GM18951 (cell line): ENCODE results near the gene MEF2B.
"Not testable (repeated sequence)": the region's sequence is repeated elsewhere in the genome, so short reads cannot be mapped to it uniquely, and the experiment has no call there.

Experiments
- POLR2A ChIP-seq: IDR thresholded peaks from 4 replicates; pipeline ENCODE4 v1.6.1; 2011; ENCODE audit warnings: mild to moderate bottlenecking; ENCODE audit not compliant: insufficient read length, insufficient read depth; ENCODE audit errors: extremely low read depth
- in situ Hi-C: fragments of 300-500 bp; cut with MboI; formaldehyde crosslinking; loops from one replicate; pipeline ENCODE4 v1.12.0; 2022; ENCODE audit warnings: low sequenced_read_pairs, mixed read lengths, inconsistent platforms; ENCODE audit not compliant: unreplicated experiment

MEF2B gene

DNA sequence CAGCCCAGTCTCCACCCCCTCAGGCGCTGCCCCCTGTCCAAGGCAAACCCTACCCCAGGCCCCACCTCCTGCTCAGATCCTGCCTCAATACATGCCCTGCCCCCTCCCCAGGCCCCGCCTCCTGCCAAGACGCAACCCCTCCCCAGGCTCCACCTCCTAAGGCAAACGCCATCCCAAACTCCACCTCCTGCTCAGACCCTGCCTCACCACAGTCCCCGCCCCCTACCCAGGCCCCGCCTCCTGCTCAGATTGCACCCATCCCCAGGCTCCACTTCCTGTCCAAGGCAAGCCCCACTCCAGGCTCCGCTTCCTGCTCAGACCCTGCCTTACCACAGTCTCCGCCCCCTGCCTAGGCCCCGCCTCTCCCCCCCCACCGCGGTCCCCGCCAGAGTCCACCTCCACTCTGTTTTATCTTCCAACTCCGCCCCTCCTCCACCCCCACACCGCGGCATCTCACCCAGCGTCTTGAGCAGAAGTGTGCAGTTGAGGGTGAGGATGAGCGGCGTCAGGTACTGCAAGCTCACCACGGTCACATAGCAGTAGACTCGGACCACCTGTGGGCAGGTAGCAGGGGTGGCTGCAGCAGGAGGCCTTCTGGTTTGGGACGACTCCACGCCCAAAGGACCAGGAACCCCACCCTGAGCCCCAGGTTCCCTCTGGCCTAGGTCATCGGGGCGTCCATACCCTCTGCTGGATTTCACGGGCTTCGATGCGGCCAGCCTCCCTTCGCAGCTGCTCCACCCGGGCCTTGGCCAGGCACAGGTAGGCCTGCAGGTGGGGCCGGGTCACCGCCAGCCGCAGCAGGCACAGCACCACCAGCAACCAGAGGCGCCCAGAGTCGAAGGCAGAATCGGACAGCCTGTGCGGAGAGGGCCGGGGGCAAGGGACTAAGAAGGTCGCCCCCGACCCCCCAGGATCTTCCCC lies 49.5 kb downstream of the MEF2B start:
- TF ChIP-seq POLR2A, result no peak
- in situ Hi-C loops, result no loop called here

DNA sequence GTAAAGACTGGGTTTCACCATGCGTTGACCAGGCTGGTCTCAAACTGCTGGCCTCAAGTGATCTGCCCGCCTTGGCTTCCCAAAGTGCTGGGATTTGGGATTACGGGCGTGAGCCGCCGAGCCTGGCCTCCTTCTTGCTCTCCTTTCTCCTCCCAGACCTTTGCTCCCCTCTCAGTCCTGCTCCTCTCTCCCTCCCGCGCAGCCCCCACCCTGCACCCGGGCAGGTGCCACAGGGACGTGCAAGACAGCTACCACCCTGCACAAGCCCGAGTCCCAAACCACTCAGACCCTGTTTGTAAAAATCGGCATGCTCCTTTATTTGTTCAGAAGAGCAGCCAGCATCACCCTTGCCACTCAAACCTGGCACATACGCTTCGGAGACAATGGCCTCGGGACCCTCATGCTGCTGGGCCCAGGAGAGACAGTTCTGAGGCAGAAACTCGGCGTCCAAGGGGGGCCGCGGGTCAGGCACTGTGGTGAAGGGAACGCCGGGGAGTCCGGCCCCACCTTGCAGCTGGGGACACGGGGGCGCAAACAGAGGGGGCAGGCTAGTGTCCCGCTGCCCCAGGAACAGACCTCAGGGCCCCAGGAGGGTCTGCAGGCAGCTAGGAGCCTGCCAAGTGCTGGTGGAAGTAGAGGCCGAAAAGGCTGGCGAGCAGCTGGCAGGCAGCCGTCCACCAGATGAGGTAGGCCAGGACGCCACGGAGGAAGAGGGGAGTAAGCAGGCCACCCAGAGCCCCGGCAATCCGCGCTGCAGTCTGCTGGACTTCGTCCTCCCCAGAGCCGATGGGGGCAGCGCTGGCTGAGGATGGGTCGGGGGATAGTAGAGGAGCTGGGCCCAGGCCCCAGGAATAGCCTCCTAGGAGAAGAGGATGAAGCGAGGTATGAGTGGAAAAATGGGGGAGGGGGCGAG lies 50.5 kb downstream of the MEF2B start:
- TF ChIP-seq POLR2A, result no peak
- in situ Hi-C loops, result no loop called here

DNA sequence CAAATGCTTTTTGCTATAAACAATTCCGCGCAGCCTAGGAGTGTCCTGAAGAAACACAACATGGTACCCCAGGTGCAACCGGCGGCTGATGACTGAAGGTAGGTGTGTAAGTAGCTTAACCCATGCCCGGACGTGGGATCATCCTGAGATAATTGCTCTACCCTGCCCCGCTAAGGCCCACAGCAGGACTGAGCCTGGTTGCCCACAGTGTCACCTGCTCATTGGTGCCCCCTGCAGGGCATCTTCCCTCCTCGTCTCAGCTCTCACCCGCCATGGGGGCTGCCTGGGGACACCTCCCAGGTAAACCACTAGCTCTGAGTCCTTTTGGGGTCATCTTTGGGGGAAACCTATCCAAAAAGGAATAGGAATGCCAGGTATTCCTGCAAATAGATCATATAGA lies 54.1 kb downstream of the MEF2B start:
- in situ Hi-C loops, result no loop called here
- no peak for TF ChIP-seq POLR2A

DNA sequence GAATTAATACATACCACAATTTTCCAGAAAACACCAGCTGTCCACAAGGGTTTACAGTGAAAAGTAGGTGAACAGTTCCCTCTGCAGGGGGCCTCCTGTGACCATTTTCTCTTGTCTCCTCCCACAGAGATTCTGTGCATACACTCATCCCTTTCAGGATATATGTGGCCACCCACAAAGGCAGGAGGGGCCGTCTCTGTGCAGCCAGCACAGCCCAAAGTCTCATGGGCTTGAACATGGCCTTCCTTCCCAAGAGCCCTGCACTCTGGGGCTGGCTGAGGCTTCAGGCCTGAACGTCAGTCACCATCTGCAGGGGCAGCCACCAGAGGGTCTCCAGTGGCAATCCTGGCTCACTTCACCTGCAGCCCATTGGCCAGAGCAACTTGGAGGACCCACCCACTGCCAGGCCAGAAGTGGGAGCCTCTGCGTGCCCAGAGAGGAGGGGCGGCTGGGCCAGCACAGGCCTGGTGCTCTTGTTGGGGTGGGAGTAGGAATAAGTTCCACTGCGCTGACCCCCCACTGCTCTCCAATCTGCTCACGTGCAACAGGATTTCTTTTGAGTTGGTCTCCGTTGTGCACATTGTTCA lies 56.9 kb downstream of the MEF2B start:
- no peak for TF ChIP-seq POLR2A
- in situ Hi-C loops, result no loop called here

DNA sequence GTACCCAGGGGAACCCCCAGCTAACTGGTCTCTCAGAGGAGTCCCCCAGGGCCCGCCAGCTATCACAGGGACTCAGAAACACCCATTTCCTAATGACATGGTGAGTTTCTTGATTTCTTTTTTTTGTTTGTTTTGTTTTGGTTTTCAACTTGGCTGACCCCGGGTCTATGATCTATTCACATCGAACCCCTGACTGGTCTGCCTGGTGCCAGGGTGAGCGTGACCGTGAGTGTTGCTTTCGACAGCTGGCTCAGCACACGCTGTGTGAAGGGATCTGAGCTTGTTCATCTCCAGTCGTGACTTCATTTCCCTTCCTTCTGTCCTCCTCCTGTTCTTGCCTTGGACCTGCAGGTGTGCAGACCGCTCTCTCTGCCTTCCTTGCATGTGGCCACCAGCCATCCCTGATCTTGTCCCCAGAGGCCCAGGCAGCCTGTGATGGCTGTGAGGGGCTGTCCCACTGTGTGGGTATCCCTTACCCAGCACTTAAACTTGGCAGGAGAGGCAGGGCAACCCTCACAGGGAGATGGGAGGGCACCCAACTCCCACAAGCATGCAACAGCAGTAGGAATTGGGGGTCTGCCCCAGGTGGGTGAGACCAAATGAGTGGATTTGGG lies 58.0 kb downstream of the MEF2B start:
- in situ Hi-C loops, result no loop called here
- TF ChIP-seq POLR2A, result no peak

DNA sequence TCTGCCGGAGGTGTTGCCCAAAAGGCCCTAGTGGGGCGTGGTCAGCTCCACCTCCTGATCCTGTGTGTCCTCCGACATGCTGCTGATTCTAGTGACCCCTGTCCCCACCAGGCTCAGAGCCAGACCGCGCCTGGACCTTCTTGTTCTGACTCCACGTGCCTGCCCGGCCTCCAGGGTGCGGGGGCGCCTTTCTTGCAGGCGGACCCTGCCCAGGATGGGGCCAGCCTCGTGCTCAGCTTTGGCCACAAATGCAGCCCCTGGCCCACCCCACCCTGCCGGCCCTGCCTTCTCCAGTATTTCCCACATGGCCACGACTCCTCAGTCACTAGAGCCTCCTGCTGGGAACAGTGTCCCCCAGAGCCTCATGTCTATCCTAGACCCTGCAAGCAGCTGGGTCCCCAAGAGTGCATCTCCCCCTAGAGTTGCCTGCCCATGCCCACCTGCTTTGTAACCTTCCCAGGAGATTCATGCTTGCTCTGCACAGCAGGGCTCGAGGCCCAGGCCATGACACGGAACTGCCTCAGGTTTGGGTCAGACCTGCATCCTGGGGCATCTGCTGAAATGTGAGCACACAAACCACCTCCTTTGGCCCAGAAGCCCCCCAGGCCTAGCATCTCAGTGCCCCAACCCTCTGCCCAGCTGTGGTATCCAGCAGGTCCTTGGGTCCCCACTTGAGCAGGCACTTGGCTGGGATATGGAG lies 58.8 kb downstream of the MEF2B start:
- in situ Hi-C loops, result no loop called here
- no peak for TF ChIP-seq POLR2A

DNA sequence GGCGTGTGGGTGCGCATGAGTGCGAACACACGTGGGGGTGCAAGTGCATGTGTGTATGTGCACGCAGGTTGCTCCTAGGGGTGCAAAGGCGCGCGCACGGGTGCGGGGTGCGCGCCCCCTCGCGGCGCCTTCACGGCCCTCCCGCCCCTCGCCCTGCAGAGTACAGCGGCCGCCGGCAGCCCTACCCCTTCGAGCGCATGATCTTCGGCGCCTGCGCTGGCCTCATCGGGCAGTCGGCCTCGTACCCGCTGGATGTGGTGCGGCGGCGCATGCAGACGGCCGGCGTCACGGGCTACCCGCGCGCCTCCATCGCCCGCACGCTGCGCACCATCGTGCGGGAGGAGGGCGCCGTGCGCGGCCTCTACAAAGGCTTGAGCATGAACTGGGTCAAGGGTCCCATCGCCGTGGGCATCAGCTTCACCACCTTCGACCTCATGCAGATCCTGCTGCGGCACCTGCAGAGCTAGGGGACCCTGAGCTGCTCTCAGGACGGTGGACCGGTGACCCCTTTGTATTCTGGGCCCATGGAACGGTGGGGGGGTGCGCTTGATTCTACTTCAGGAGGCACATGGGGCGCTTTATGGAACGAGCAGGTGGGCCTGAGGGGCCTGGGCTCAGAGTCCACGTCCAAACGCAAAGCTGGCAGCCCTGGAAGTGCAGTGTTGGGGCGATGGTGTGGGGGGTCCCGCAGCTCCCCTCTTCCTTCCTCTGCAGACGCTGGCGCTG lies 59.5 kb downstream of the MEF2B start:
- in situ Hi-C loops, result no loop called here

DNA sequence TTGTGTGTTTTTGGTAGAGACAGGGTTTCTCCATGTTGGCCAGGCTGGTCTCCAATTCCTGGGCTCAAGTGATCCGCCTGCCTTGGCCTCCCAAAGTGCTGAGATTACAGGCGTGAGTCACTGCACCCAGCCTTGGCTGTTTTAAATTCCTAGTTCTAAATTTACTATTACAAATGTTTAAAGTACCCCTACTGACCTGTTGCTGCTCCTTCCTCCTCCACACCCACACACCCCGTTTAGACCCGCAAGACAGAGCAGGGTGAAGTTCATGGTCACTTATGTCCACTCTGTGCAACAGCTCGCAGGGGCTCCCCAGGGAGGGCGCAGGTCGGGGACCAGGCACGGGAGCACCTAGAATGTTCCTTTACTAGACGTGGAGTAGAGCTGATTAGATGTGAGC lies 60.5 kb downstream of the MEF2B start:
- in situ Hi-C loops, result no loop called here
- TF ChIP-seq POLR2A, result no peak

More for the DNA sequence above, 59.5 kb downstream of the MEF2B start:
- no peak for TF ChIP-seq POLR2A

DNA sequence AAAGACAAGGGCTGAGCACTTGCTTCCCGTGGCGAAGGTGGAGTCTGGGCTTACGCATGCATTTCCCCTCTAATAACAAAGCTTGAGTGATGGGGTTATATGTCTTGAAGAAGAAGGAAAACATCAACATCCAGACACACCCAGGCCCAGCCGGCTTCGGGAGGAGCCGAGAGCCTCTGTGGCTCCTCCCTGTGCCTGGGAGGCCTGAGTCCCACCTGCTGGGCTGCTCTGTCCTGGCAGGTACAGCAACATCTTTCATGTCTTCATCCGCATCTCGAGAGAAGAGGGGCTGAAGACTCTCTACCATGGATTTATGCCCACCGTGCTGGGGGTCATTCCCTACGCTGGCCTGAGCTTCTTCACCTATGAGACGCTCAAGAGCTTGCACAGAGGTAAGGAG lies 62.4 kb downstream of the MEF2B start:
- no peak for TF ChIP-seq POLR2A
- in situ Hi-C loops, result no loop called here

DNA sequence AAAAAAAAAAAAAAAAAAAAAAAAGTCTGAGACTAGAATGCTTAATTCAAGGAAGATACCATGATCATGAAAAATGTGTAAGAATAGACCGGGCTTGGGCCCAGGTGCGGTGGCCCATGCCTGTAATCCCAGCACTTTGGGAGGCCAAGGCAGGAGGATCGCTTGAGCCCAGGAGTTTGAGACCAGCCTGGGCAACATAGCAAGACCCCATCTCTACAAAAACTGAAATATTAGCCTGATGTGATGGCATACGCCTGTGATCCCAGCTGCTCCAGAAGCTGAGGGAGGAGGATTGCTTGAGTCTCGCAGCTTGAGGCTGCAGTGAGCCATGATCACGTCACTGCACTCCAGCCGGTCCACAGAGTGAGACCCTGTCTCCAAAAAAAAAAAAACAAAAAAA lies 63.1 kb downstream of the MEF2B start:
- in situ Hi-C loops, result not testable (repeated sequence)

DNA sequence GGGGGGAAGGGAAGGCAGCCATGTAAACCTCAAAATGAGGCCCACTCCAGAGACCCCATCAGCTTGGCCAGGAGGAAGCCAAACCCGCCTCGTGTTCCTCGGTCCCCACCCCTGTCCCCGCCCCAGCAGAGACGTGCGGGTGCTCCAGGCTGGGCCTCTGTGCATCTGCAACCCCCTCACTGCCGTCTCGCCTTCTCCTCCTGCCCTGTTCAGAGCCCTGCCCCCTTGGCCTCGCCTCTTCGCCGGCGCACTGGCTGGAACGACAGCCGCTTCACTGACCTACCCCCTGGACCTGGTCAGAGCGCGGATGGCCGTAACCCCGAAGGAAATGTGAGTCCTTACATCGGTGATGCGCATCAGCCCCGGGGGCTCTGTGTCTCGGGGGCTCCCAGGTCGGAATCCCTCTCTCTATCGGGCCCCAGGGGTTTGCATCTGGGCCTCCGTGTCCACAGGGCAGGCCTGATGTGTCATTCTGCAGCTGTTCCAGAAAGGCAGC lies 64.0 kb downstream of the MEF2B start:
- in situ Hi-C loops, result no loop called here
- no peak for TF ChIP-seq POLR2A
